Suprapubic skin (tissue), 4 donors: ENCODE data around the gene ADAP2. TPM values are rescaled to one million over a fixed set of nuclear protein-coding genes. Genes with fewer than 3 reads are reported as not detected.
"Not testable (repeated sequence)": the region's sequence is repeated elsewhere in the genome, so short reads cannot be mapped to it uniquely, and the experiment has no call there.

Experiments used
- DNase-seq, 2 donors: peaks; one replicate each; pipeline ENCODE4 v3.0.0-alpha.2; 2019; ENCODE audit warnings: low spot score in 2 of 2
- H3K27ac ChIP-seq: fragments of 200-600 bp; sonication (generic); one replicate; pipeline ENCODE4 v1.5.1; 2019
- H3K27me3 ChIP-seq: fragments of 200-600 bp; sonication (generic); one replicate; pipeline ENCODE4 v1.5.1; 2019
- H3K36me3 ChIP-seq: fragments of 200-600 bp; sonication (generic); one replicate; pipeline ENCODE4 v1.5.1; 2019
- H3K4me1 ChIP-seq: fragments of 200-600 bp; sonication (generic); one replicate; pipeline ENCODE4 v1.5.1; 2019
- H3K4me3 ChIP-seq: fragments of 200-600 bp; sonication (generic); one replicate; pipeline ENCODE4 v1.5.1; 2019; ENCODE audit warnings: mild to moderate bottlenecking
- H3K9me3 ChIP-seq: fragments of 200-600 bp; sonication (generic); one replicate; pipeline ENCODE4 v1.5.1; 2019
- EP300 ChIP-seq: sonication (generic); formaldehyde crosslinking; IDR thresholded peaks from one replicate; pipeline ENCODE4 v1.6.1; 2017; ENCODE audit warnings: antibody characterized with exemption
- POLR2A ChIP-seq, 2 donors: fragments of 450-650 bp; IDR thresholded peaks; one replicate each; pipeline ENCODE4 v1.6.1; 2017; ENCODE audit warnings: antibody characterized with exemption in 2 of 2, mild to moderate bottlenecking in 2 of 2, moderate library complexity in 2 of 2
- POLR2AphosphoS5 ChIP-seq, 3 donors: sonication (generic); formaldehyde crosslinking; IDR thresholded peaks; one replicate each; pipeline ENCODE4 v1.6.1; 2017; ENCODE audit warnings: antibody characterized with exemption in 3 of 3
- WGBS: methylation state at CpG from one replicate; pipeline ENCODE4 v1.1.5; 2018; 5-methylcytosine and 5-hydroxymethylcytosine counted together
- total RNA-seq, 4 donors: library from RNA; depleted of rRNA; stranded (reverse); fragments of >200 nt; gene quantifications; one replicate each; pipeline ENCODE4 v1.1.0, GENCODE V29; 2016
- TF ChIP-seq, protein P1 (sequence below), 2 donors: fragments of 200-600 bp in 1 of 2; fragments of 450-650 bp in 1 of 2; sonication (generic) in 1 of 2; IDR thresholded peaks; one replicate each; pipeline ENCODE4 v1.5.1; 2016 to 2019; ENCODE audit warnings: antibody characterized with exemption in 2 of 2, mild to moderate bottlenecking in 1 of 2, moderate library complexity in 1 of 2

The ADAP2 gene
- total RNA-seq, 4 donors from 2014 or later: 9.1 to 22.5 (median 17.7) TPM

DNA sequence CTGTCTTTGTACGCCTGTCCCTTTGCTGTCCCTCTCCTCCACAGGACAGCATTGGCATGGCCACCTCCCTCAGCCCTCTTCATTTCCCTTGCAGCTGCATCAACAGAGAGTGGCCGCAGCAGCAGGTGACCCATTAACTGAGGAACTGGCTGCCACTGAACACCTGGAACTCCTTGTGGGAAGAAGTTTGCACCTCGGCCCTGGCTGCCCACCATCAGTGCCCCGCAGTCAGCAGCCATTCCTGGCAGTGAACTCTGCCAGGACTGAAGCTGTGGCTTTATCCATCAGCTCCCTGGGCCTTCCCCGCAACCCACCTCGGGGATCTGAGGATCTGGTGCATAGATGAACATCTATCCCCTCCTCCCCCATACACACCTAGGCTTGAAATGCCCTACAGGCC lies 36.0 kb downstream of the ADAP2 start:
- WGBS: 93% methylated on average over 6 of the region's 6 CpGs
- Histone ChIP-seq H3K27me3 (no peaks in the 10 kb centered on the region), H3K4me1 (no peaks in the 10 kb centered on the region), H3K27ac (no peak overlapping the region), H3K4me3 (no peak overlapping the region), H3K9me3 (no peaks in the 10 kb centered on the region), H3K36me3 (no peaks in the 10 kb centered on the region)
- peak in 1 of 2 donors; percentile 48 for DNase-seq
- TF ChIP-seq EP300 (no peak), POLR2A (IDR thresholded peaks at IDR 0.05) (no peak), POLR2AphosphoS5 (IDR thresholded peaks at IDR 0.05) (no peak)

DNA sequence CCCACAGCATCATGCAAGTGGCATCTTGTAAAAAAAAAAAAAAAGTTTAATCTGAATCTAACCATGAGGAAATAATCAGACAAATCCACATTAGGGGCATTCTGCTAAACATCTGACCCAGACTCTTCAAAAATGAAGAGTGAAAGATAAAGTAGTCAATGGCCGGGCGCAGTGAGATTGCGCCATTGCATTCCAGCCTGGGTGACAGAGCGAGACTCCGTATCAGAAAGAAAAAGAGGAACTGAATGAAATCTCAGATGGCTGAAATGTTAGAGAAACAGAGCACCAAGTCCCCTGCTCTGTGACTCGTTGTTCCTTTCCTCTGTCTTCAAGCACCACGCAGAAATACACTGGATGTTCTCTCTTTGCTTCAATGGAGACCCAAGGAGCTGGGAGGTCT lies 36.4 kb downstream of the ADAP2 start:
- H3K36me3 ChIP-seq: no peaks in the 10 kb centered on the region
- H3K4me3 ChIP-seq: no peak overlapping the region
- H3K4me1 ChIP-seq: no peaks in the 10 kb centered on the region
- H3K9me3 ChIP-seq: no peaks in the 10 kb centered on the region
- no peaks in the 10 kb centered on the region for H3K27me3 ChIP-seq
- peak in 1 of 2 donors; percentile 35 for DNase-seq
- TF ChIP-seq POLR2A (IDR thresholded peaks at IDR 0.05): no peak
- TF ChIP-seq POLR2AphosphoS5 (IDR thresholded peaks at IDR 0.05): no peak
- TF ChIP-seq EP300: no peak
- TF ChIP-seq, protein P1, sequence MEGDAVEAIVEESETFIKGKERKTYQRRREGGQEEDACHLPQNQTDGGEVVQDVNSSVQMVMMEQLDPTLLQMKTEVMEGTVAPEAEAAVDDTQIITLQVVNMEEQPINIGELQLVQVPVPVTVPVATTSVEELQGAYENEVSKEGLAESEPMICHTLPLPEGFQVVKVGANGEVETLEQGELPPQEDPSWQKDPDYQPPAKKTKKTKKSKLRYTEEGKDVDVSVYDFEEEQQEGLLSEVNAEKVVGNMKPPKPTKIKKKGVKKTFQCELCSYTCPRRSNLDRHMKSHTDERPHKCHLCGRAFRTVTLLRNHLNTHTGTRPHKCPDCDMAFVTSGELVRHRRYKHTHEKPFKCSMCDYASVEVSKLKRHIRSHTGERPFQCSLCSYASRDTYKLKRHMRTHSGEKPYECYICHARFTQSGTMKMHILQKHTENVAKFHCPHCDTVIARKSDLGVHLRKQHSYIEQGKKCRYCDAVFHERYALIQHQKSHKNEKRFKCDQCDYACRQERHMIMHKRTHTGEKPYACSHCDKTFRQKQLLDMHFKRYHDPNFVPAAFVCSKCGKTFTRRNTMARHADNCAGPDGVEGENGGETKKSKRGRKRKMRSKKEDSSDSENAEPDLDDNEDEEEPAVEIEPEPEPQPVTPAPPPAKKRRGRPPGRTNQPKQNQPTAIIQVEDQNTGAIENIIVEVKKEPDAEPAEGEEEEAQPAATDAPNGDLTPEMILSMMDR (IDR thresholded peaks at IDR 0.05): no peak
- 82% methylated on average over 7 of the region's 7 CpGs for WGBS
- H3K27ac ChIP-seq: no peak overlapping the region

DNA sequence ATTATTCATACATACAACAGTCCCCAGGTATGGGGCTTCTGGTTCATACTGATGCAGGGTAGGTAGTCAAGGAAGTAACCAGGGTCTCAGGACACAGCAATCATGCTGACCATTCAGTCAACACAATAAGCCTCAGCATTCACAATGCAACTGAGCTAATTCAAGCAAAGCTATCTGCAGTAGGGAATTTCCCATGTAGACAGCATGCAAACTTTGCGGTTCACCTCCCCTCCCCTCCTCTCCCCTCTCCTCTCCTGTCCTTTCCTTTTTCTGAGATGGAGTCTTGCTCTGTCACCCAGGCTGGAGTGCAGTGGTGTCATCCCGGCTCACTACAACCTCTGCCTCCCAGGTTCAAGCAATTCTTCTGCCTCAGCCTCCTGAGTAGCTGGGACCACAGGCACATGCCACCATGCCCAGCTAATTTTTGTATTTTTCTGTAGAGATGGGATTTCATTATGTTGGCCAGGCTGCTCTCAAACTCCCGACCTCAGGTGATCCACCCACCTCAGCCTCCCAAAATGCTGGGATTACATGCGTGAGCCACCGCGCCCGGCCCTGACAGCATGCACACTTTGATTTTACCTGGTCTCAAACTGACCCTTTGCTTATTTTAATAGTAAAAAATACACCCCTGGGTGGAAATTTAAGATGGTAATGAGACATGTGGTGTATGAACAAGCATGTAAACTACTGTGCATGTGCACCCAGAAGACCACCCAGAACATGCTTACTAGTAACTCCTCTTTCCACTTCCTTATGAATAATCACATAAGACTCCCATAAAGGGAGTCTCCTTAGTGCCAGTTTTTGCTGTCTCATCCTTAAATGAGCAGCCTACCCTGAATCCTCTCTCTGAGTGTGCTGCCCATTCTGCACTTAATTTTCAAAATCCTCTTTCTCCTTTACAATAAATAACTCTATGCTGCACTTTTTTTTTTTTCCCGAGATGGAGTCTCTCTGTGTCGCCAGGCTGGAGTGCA lies 39.8 kb downstream of the ADAP2 start:
- Histone ChIP-seq H3K27me3 (no peaks in the 10 kb centered on the region), H3K9me3 (no peaks in the 10 kb centered on the region), H3K27ac (no peak overlapping the region), H3K4me3 (no peak overlapping the region), H3K4me1 (no peaks in the 10 kb centered on the region), H3K36me3 (no peaks in the 10 kb centered on the region)
- WGBS: 82% methylated on average over 9 of the region's 9 CpGs
- TF ChIP-seq EP300: no peak
- no peak for TF ChIP-seq POLR2A (IDR thresholded peaks at IDR 0.05)
- no peak for TF ChIP-seq POLR2AphosphoS5 (IDR thresholded peaks at IDR 0.05)
- TF ChIP-seq, protein P1 (IDR thresholded peaks at IDR 0.05): no peak
- peak; percentile 24 to 25 for DNase-seq

DNA sequence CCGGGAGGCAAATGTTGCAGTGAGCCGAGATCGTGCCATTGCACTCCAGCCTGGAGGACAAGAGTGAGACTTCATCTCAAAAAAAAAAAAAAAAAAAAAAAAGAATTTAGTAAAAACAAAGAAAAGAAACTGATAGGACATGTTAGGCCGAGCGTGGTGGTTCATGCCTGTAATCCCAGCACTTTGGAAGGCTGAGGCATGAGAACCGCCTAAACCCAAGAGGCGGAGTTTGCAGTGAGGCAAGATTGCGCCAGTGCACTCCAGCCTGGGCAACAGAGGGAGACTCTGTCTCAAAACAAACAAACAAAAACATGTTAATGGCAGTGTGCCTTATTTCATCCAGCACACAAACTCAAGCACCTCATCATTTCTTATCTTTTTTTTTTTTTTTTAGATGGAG lies 42.6 kb downstream of the ADAP2 start:
- H3K9me3 ChIP-seq, H3K4me1 ChIP-seq, H3K27me3 ChIP-seq, H3K27ac ChIP-seq, H3K36me3 ChIP-seq, H3K4me3 ChIP-seq: not testable (repeated sequence)
- WGBS: 93% methylated on average over 8 of the region's 8 CpGs
- DNase-seq: peak in 1 of 2 donors; percentile 52

DNA sequence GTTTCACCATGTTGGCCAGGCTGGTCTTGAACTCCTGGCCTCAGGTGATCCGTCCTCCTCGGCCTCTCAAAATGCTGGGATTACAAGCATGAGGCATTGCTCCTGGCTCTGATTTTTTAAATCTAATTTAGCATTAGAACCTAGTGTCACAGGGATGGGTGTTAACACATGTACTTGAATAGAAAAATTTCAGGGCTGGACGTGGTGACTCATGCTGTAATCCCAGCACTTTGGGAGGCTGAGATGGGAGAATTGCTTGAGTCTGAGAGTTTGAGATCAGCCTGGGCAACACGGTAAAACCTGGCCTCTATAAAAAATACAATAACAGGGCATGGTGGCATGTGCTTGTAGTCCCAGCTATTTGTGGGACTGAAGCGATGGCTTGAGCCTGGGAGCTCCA lies 43.1 kb downstream of the ADAP2 start:
- H3K4me1 ChIP-seq: peaks cover 1% of the 10 kb centered on the region
- no peaks in the 10 kb centered on the region for H3K27me3 ChIP-seq
- no peaks in the 10 kb centered on the region for H3K36me3 ChIP-seq
- no peak overlapping the region for H3K4me3 ChIP-seq
- H3K27ac ChIP-seq: no peak overlapping the region
- no peaks in the 10 kb centered on the region for H3K9me3 ChIP-seq
- DNase-seq: peak in 1 of 2 donors; percentile 5
- WGBS: 73% methylated on average over 5 of the region's 5 CpGs
- no peak for TF ChIP-seq POLR2AphosphoS5 (IDR thresholded peaks at IDR 0.05)
- TF ChIP-seq POLR2A (IDR thresholded peaks at IDR 0.05): no peak
- TF ChIP-seq, protein P1 (IDR thresholded peaks at IDR 0.05): no peak

DNA sequence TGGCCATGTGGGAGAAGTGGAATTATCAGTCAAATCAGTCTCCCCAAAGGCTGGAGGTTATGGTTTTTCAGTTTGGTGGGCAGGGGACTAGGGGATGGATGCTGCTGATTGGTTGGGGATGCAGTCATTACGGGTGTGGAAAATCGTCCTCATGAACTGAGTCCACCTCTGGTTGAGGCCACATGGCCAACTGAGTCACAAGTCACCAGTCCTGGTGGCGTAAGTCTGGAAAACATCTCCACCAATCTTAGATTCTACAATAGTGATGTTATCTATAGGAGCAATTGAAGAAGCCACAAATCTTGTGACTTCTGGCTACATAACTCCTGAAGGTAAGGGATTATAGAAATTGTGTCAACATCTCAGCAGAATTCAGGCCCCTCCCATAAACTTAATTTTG lies 43.9 kb downstream of the ADAP2 start:
- DNase-seq: peak in 1 of 2 donors; percentile 14
- TF ChIP-seq EP300 (no peak), POLR2A (IDR thresholded peaks at IDR 0.05) (no peak), POLR2AphosphoS5 (IDR thresholded peaks at IDR 0.05) (no peak)
- TF ChIP-seq, protein P1 (IDR thresholded peaks at IDR 0.05): no peak
- no peak overlapping the region for H3K4me3 ChIP-seq
- H3K27me3 ChIP-seq: no peaks in the 10 kb centered on the region
- no peaks in the 10 kb centered on the region for H3K36me3 ChIP-seq
- H3K4me1 ChIP-seq: peaks cover 9% of the 10 kb centered on the region
- WGBS: 86% methylated on average over 3 of the region's 3 CpGs
- H3K27ac ChIP-seq: no peak overlapping the region
- no peaks in the 10 kb centered on the region for H3K9me3 ChIP-seq

DNA sequence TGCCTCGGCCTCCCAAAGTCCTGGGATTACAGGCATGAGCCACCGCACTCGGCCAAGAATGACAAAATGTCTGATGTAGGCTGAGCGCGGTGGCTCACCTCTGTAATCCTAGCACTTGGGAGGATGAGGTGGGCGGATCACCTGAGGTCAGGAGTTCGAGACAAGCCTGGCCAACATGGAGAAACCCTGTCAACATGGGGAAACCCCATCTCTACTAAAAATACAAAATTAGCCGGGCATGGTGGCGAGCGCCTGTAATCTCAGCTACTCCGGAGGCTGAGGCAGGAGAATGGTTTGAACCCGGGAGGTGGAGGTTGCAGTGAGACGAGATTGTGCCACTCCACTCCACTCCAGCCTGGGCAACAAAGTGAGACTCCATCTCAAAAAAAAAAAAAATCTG lies 46.2 kb downstream of the ADAP2 start:
- 91% methylated on average over 13 of the region's 13 CpGs for WGBS
- not testable (repeated sequence) for H3K27me3 ChIP-seq, H3K36me3 ChIP-seq, H3K27ac ChIP-seq, H3K9me3 ChIP-seq, H3K4me3 ChIP-seq
- peak in 1 of 2 donors; percentile 28 for DNase-seq
- H3K4me1 ChIP-seq: peaks cover 24% of the 10 kb centered on the region
